ENCODE results near the gene TMPRSS15. TPM values are rescaled to one million over a fixed set of nuclear protein-coding genes. Genes with fewer than 3 reads are reported as not detected.

The TMPRSS15 gene
- total and polyA plus RNA-seq, 5 donors from 2014 or later: not detected

GRCh38 chr21:18253221-18253620 is 150.4 kb downstream of the TMPRSS15 start:
- Histone ChIP-seq H3K4me3 (ENCODE audit: low read depth, low read length) (no peak overlapping the region), H3K4me1 (ENCODE audit: control insufficient read depth, insufficient read depth, low read length, poor library complexity, severe bottlenecking) (no peaks in the 10 kb centered on the region), H3K9me3 (ENCODE audit: control insufficient read depth in 2 of 2, low read length in 2 of 2) (no peaks in the 10 kb centered on the region), H3K36me3 (ENCODE audit: control insufficient read depth, insufficient read depth, low read length) (no peaks in the 10 kb centered on the region), H3K27ac (ENCODE audit: insufficient read depth, low read length, poor library complexity, severe bottlenecking) (no peak overlapping the region), H3K27me3 (ENCODE audit: control insufficient read depth, insufficient read depth, low read length) (no peaks in the 10 kb centered on the region)
- Mint-ChIP-seq H3K27ac (no peak overlapping the region), H3K4me3 (no peak overlapping the region), H3K27me3 (no peaks in the 10 kb centered on the region), H3K36me3 (no peaks in the 10 kb centered on the region), H3K4me1 (no peaks in the 10 kb centered on the region), H3K9me3 (peaks cover 0 to 9% (median 0%) of the 10 kb centered on the region in 7 donors)
- ATAC-seq (ENCODE audit: low read depth in 2 of 2): no peak
- DNase-seq: no peak

GRCh38 chr21:18252680-18253079 is 150.9 kb downstream of the TMPRSS15 start:
- DNase-seq: no peak
- no peak overlapping the region for H3K27ac Mint-ChIP-seq
- no peaks in the 10 kb centered on the region for H3K4me1 Mint-ChIP-seq
- Histone ChIP-seq H3K4me3 (ENCODE audit: low read depth, low read length) (no peak overlapping the region), H3K36me3 (ENCODE audit: control insufficient read depth, insufficient read depth, low read length) (no peaks in the 10 kb centered on the region), H3K9me3 (ENCODE audit: control insufficient read depth in 2 of 2, low read length in 2 of 2) (no peaks in the 10 kb centered on the region), H3K27ac (ENCODE audit: insufficient read depth, low read length, poor library complexity, severe bottlenecking) (no peak overlapping the region), H3K27me3 (ENCODE audit: control insufficient read depth, insufficient read depth, low read length) (no peaks in the 10 kb centered on the region), H3K4me1 (ENCODE audit: control insufficient read depth, insufficient read depth, low read length, poor library complexity, severe bottlenecking) (no peaks in the 10 kb centered on the region)
- ATAC-seq (ENCODE audit: low read depth in 2 of 2): no peak
- no peaks in the 10 kb centered on the region for H3K27me3 Mint-ChIP-seq
- peaks cover 0 to 5% (median 1%) of the 10 kb centered on the region in 7 donors for H3K9me3 Mint-ChIP-seq
- H3K36me3 Mint-ChIP-seq: no peaks in the 10 kb centered on the region
- no peak overlapping the region for H3K4me3 Mint-ChIP-seq

- Mint-ChIP-seq H3K27me3 (no peaks in the 10 kb centered on the region), H3K4me1 (no peaks in the 10 kb centered on the region), H3K36me3 (no peaks in the 10 kb centered on the region), H3K9me3 (peaks cover 0 to 4% (median 3%) of the 10 kb centered on the region in 7 donors), H3K27ac (no peak overlapping the region), H3K4me3 (no peak overlapping the region)
- no peak overlapping the region for H3K4me3 ChIP-seq (ENCODE audit: low read depth, low read length)
- DNase-seq (no peak), ATAC-seq (ENCODE audit: low read depth in 2 of 2) (no peak)
- H3K9me3 ChIP-seq (ENCODE audit: control insufficient read depth in 2 of 2, low read length in 2 of 2): no peaks in the 10 kb centered on the region
- no peaks in the 10 kb centered on the region for H3K27me3 ChIP-seq (ENCODE audit: control insufficient read depth, insufficient read depth, low read length)
- H3K27ac ChIP-seq (ENCODE audit: insufficient read depth, low read length, poor library complexity, severe bottlenecking): no peak overlapping the region
- H3K4me1 ChIP-seq (ENCODE audit: control insufficient read depth, insufficient read depth, low read length, poor library complexity, severe bottlenecking): no peaks in the 10 kb centered on the region
- no peaks in the 10 kb centered on the region for H3K36me3 ChIP-seq (ENCODE audit: control insufficient read depth, insufficient read depth, low read length)
Measured at GRCh38 chr21:18252256-18252655, 151.3 kb downstream of the TMPRSS15 start.

- no peak for ATAC-seq (ENCODE audit: low read depth in 2 of 2)
- no peaks in the 10 kb centered on the region for H3K36me3 Mint-ChIP-seq
- Histone ChIP-seq H3K27ac (ENCODE audit: insufficient read depth, low read length, poor library complexity, severe bottlenecking) (no peak overlapping the region), H3K9me3 (ENCODE audit: control insufficient read depth in 2 of 2, low read length in 2 of 2) (no peaks in the 10 kb centered on the region), H3K4me1 (ENCODE audit: control insufficient read depth, insufficient read depth, low read length, poor library complexity, severe bottlenecking) (no peaks in the 10 kb centered on the region), H3K36me3 (ENCODE audit: control insufficient read depth, insufficient read depth, low read length) (no peaks in the 10 kb centered on the region), H3K4me3 (ENCODE audit: low read depth, low read length) (no peak overlapping the region), H3K27me3 (ENCODE audit: control insufficient read depth, insufficient read depth, low read length) (no peaks in the 10 kb centered on the region)
- no peak overlapping the region for H3K4me3 Mint-ChIP-seq
- no peaks in the 10 kb centered on the region for H3K4me1 Mint-ChIP-seq
- no peak overlapping the region for H3K27ac Mint-ChIP-seq
- H3K27me3 Mint-ChIP-seq: peaks cover 2% of the 10 kb centered on the region
- no peak for DNase-seq
- peaks cover 0 to 4% (median 3%) of the 10 kb centered on the region in 7 donors for H3K9me3 Mint-ChIP-seq
Measured at GRCh38 chr21:18251065-18251464, 152.5 kb downstream of the TMPRSS15 start.

- DNase-seq: no peak
- Mint-ChIP-seq H3K27me3 (peaks cover 5% of the 10 kb centered on the region), H3K9me3 (peaks cover 0 to 5% (median 3%) of the 10 kb centered on the region in 7 donors), H3K36me3 (no peaks in the 10 kb centered on the region), H3K4me1 (no peaks in the 10 kb centered on the region), H3K4me3 (no peak overlapping the region), H3K27ac (no peak overlapping the region)
- ATAC-seq (ENCODE audit: low read depth in 2 of 2): no peak
- Histone ChIP-seq H3K4me1 (ENCODE audit: control insufficient read depth, insufficient read depth, low read length, poor library complexity, severe bottlenecking) (no peaks in the 10 kb centered on the region), H3K27me3 (ENCODE audit: control insufficient read depth, insufficient read depth, low read length) (no peaks in the 10 kb centered on the region), H3K27ac (ENCODE audit: insufficient read depth, low read length, poor library complexity, severe bottlenecking) (no peak overlapping the region), H3K4me3 (ENCODE audit: low read depth, low read length) (no peak overlapping the region), H3K9me3 (ENCODE audit: control insufficient read depth in 2 of 2, low read length in 2 of 2) (no peaks in the 10 kb centered on the region), H3K36me3 (ENCODE audit: control insufficient read depth, insufficient read depth, low read length) (no peaks in the 10 kb centered on the region)
Measured at GRCh38 chr21:18249672-18250071, 153.9 kb downstream of the TMPRSS15 start.

- Histone ChIP-seq H3K36me3 (ENCODE audit: control insufficient read depth, insufficient read depth, low read length) (no peaks in the 10 kb centered on the region), H3K9me3 (ENCODE audit: control insufficient read depth in 2 of 2, low read length in 2 of 2) (no peaks in the 10 kb centered on the region), H3K27ac (ENCODE audit: insufficient read depth, low read length, poor library complexity, severe bottlenecking) (no peak overlapping the region), H3K27me3 (ENCODE audit: control insufficient read depth, insufficient read depth, low read length) (no peaks in the 10 kb centered on the region), H3K4me1 (ENCODE audit: control insufficient read depth, insufficient read depth, low read length, poor library complexity, severe bottlenecking) (no peaks in the 10 kb centered on the region), H3K4me3 (ENCODE audit: low read depth, low read length) (no peak overlapping the region)
- ATAC-seq (ENCODE audit: low read depth in 2 of 2) (no peak), DNase-seq (no peak)
- no peak overlapping the region for H3K4me3 Mint-ChIP-seq
- no peaks in the 10 kb centered on the region for H3K4me1 Mint-ChIP-seq
- H3K9me3 Mint-ChIP-seq: peaks cover 0 to 12% (median 3%) of the 10 kb centered on the region in 7 donors
- no peak overlapping the region for H3K27ac Mint-ChIP-seq
- H3K36me3 Mint-ChIP-seq: no peaks in the 10 kb centered on the region
- H3K27me3 Mint-ChIP-seq: peaks cover 13% of the 10 kb centered on the region
Measured at GRCh38 chr21:18248171-18248570, 155.4 kb downstream of the TMPRSS15 start.

GRCh38 chr21:18245464-18245967 is 158.1 kb downstream of the TMPRSS15 start:
- Histone ChIP-seq H3K36me3 (ENCODE audit: control insufficient read depth, insufficient read depth, low read length) (no peaks in the 10 kb centered on the region), H3K4me1 (ENCODE audit: control insufficient read depth, insufficient read depth, low read length, poor library complexity, severe bottlenecking) (no peaks in the 10 kb centered on the region), H3K27me3 (ENCODE audit: control insufficient read depth, insufficient read depth, low read length) (no peaks in the 10 kb centered on the region), H3K27ac (ENCODE audit: insufficient read depth, low read length, poor library complexity, severe bottlenecking) (no peak overlapping the region), H3K4me3 (ENCODE audit: low read depth, low read length) (no peak overlapping the region), H3K9me3 (ENCODE audit: control insufficient read depth in 2 of 2, low read length in 2 of 2) (no peaks in the 10 kb centered on the region)
- H3K9me3 Mint-ChIP-seq: peaks cover 0 to 15% (median 3%) of the 10 kb centered on the region in 7 donors
- H3K27me3 Mint-ChIP-seq: peaks cover 13% of the 10 kb centered on the region
- no peaks in the 10 kb centered on the region for H3K36me3 Mint-ChIP-seq
- DNase-seq (no peak), ATAC-seq (ENCODE audit: low read depth in 2 of 2) (no peak)
- H3K27ac Mint-ChIP-seq: no peak overlapping the region
- no peak overlapping the region for H3K4me3 Mint-ChIP-seq
- no peaks in the 10 kb centered on the region for H3K4me1 Mint-ChIP-seq

- Mint-ChIP-seq H3K27me3 (peaks cover 13% of the 10 kb centered on the region), H3K4me1 (no peaks in the 10 kb centered on the region), H3K4me3 (no peak within 1 kb of the TSS), H3K36me3 (no peaks in the 10 kb centered on the region), H3K27ac (no peak within 1 kb of the TSS), H3K9me3 (peaks cover 0 to 15% (median 3%) of the 10 kb centered on the region in 7 donors)
- Histone ChIP-seq H3K4me1 (ENCODE audit: control insufficient read depth, insufficient read depth, low read length, poor library complexity, severe bottlenecking) (no peaks in the 10 kb centered on the region), H3K27me3 (ENCODE audit: control insufficient read depth, insufficient read depth, low read length) (no peaks in the 10 kb centered on the region), H3K9me3 (ENCODE audit: control insufficient read depth in 2 of 2, low read length in 2 of 2) (no peaks in the 10 kb centered on the region), H3K4me3 (ENCODE audit: low read depth, low read length) (no peak within 1 kb of the TSS), H3K36me3 (ENCODE audit: control insufficient read depth, insufficient read depth, low read length) (no peaks in the 10 kb centered on the region), H3K27ac (ENCODE audit: insufficient read depth, low read length, poor library complexity, severe bottlenecking) (no peak within 1 kb of the TSS)
- DNase-seq: no peak
- no peak for ATAC-seq (ENCODE audit: low read depth in 2 of 2)
Measured at GRCh38 chr21:18244671-18245463, 158.7 kb downstream of the TMPRSS15 start, which contains the start of gene CHODL. CHODL (plus strand) TSS chr21:18244833; CDS start chr21:18245224, 391 bp downstream.
